ENCODE results near the gene POMGNT1. TPM values are rescaled to one million over a fixed set of nuclear protein-coding genes. Genes with fewer than 3 reads are reported as not detected.

The POMGNT1 gene
- total RNA-seq, 4 donors from 2014 or later, result 31.6 to 47.2 (median 36.9) TPM

- no peaks in the 10 kb centered on the region for H3K9me3 ChIP-seq
- no peaks in the 10 kb centered on the region for H3K27me3 ChIP-seq
- H3K4me3 ChIP-seq, result no peak overlapping the region
- peak; percentile 94 for DNase-seq (ENCODE audit: extremely low spot score)
- H3K4me1 ChIP-seq, result peaks cover 34 to 46% (median 44%) of the 10 kb centered on the region in 4 donors
- intact Hi-C loops (cut with DNase I), result loop anchor here (1.0 to 10.0 kb wide), 4 partner anchors 43 to 305 kb away; partner anchors contain the start of gene PIK3R3
- H3K27ac ChIP-seq (replicated peaks in 1 of 4), result peak overlapping the region in 2 of 4 donors; percentile 5 to 42
- TF ChIP-seq EP300 (IDR thresholded peaks at IDR 0.05) (no peak), CTCF (IDR thresholded peaks at IDR 0.05) (peak; percentile 85 to 98 (median 95)), POLR2AphosphoS5 (IDR thresholded peaks at IDR 0.05) (peak; percentile 26 to 64), POLR2A (IDR thresholded peaks at IDR 0.05; ENCODE audit: low read depth) (no peak)
- 11% methylated on average over 10 of the region's 10 CpGs for WGBS
- H3K36me3 ChIP-seq, result no peaks in the 10 kb centered on the region
These were observed 18.8 kb downstream of the POMGNT1 start for GRCh38 chr1:46179138-46180081.

GRCh38 chr1:46176211-46176865 lies 21.9 kb downstream of the POMGNT1 start, which contains the start of gene P3R3URF:
Gene P3R3URF (minus strand): TSS chr1:46176488. CDS start chr1:46176471, 17 bp downstream.
- DNase-seq (ENCODE audit: extremely low spot score), result no peak
- intact Hi-C loops (cut with DNase I), result loop anchor here (5.0 kb wide), 1 partner anchor 44 kb away; the partner anchor contains the start of gene PIK3R3
- H3K36me3 ChIP-seq, result no peaks in the 10 kb centered on the region
- no peak within 1 kb of the TSS for H3K4me3 ChIP-seq
- no peaks in the 10 kb centered on the region for H3K27me3 ChIP-seq
- peak within 1 kb of the TSS; percentile 73 to 76 (median 75) for H3K27ac ChIP-seq (replicated peaks in 1 of 4)
- WGBS, result 89% methylated on average over 10 of the region's 13 CpGs
- no peaks in the 10 kb centered on the region for H3K9me3 ChIP-seq
- TF ChIP-seq POLR2AphosphoS5 (IDR thresholded peaks at IDR 0.05) (no peak), EP300 (IDR thresholded peaks at IDR 0.05) (no peak), POLR2A (IDR thresholded peaks at IDR 0.05; ENCODE audit: low read depth) (no peak), CTCF (IDR thresholded peaks at IDR 0.05) (no peak)
- H3K4me1 ChIP-seq, result peaks cover 43 to 53% (median 52%) of the 10 kb centered on the region in 4 donors

DNA sequence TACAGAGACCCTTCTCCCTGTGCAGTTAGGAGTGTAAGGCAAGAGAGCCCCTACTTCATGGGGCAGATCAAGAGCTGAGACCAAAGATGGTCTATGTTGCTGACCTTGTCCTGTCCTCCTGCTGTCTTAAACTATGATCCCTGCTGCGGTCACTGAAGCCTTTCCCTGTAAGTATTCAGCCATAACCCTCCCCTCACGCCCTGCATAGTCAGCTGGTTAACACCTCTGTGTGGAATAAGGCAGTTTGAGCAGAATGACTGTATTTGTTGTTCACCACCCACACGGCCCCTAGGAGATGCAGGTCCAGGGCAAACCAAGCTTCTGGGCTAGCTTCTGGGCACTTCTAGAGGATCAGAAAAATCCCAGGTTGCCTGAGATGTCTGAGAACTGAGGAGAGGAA lies 23.0 kb downstream of the POMGNT1 start:
- intact Hi-C loops (cut with DNase I), result loop anchor here (5.0 kb wide), 1 partner anchor 43 kb away; the partner anchor contains the start of gene PIK3R3

More for the DNA sequence above, 23.0 kb downstream of the POMGNT1 start:
- Histone ChIP-seq H3K36me3 (no peaks in the 10 kb centered on the region), H3K4me1 (peaks cover 49 to 55% (median 53%) of the 10 kb centered on the region in 4 donors), H3K27ac (replicated peaks in 1 of 4) (peak overlapping the region; percentile 73 to 76 (median 75)), H3K27me3 (no peaks in the 10 kb centered on the region), H3K9me3 (no peaks in the 10 kb centered on the region), H3K4me3 (no peak overlapping the region)
- no peak for TF ChIP-seq EP300 (IDR thresholded peaks at IDR 0.05)
- TF ChIP-seq CTCF (IDR thresholded peaks at IDR 0.05), result no peak
- TF ChIP-seq POLR2AphosphoS5 (IDR thresholded peaks at IDR 0.05), result no peak
- DNase-seq (ENCODE audit: extremely low spot score), result no peak
- WGBS, result 84% methylated on average over 3 of the region's 3 CpGs
